Activated naive CD4-positive, alpha-beta T cell treated with anti-CD3 and anti-CD28 coated beads for 36 hours (primary cell): ENCODE results near the gene ZNF555. TPM values are rescaled to one million over a fixed set of nuclear protein-coding genes. Genes with fewer than 3 reads are reported as not detected.
"Not testable (repeated sequence)": the region's sequence is repeated elsewhere in the genome, so short reads cannot be mapped to it uniquely, and the experiment has no call there.

Source experiments
- CTCF ChIA-PET: fragments of 350-600 bp; sonication (Branson Sonifier 250); formaldehyde crosslinking; loops from one replicate; lab custom pipeline; 2021; ENCODE audit warnings: antibody characterized with exemption; lab: Charles Lee
- DNase-seq: peaks from one replicate; pipeline ENCODE4 v3.0.0-alpha.2; 2020
- H3K27ac Mint-ChIP-seq: one replicate; pipeline ENCODE4 v1.8.0; 2021; ENCODE audit warnings: mild to moderate bottlenecking, mixed read lengths
- H3K27me3 Mint-ChIP-seq: one replicate; pipeline ENCODE4 v1.8.0; 2021; ENCODE audit warnings: low read depth, mixed read lengths
- H3K36me3 Mint-ChIP-seq: one replicate; pipeline ENCODE4 v1.8.0; 2021; ENCODE audit warnings: low read depth, mixed read lengths
- H3K4me1 Mint-ChIP-seq: one replicate; pipeline ENCODE4 v1.8.0; 2021; ENCODE audit warnings: low read depth, mixed read lengths
- H3K4me3 Mint-ChIP-seq: one replicate; pipeline ENCODE4 v1.8.0; 2021; ENCODE audit warnings: mild to moderate bottlenecking, moderate library complexity, mixed read lengths
- H3K9me3 Mint-ChIP-seq: one replicate; pipeline ENCODE4 v1.8.0; 2021; ENCODE audit warnings: mixed read lengths
- intact Hi-C: fragments of 100-400 bp; cut with micrococcal nuclease; formaldehyde crosslinking; loops from one replicate; pipeline ENCODE4 v1.15.1; 2023
- total RNA-seq, 2 experiments: library from RNA; stranded (reverse); gene quantifications; one replicate each; pipeline ENCODE4 v1.2.3, GENCODE V29; 2021

The ZNF555 gene
- total RNA-seq, 2 experiments from 2014 or later = 1.7 to 3.0 TPM

- no peak overlapping the region for H3K4me3 Mint-ChIP-seq
- CTCF ChIA-PET = interaction anchor here (0.5 to 0.7 kb wide), 3 partner anchors 28 to 218 kb away, joined by 3 to 4 read pairs (median 3); no protein-coding TSS in a partner anchor
- no peaks in the 10 kb centered on the region for H3K9me3 Mint-ChIP-seq
- DNase-seq = no peak
- H3K27me3 Mint-ChIP-seq = no peaks in the 10 kb centered on the region
- H3K27ac Mint-ChIP-seq = no peak overlapping the region
- intact Hi-C loops = no loop called here
- no peaks in the 10 kb centered on the region for H3K4me1 Mint-ChIP-seq
- H3K36me3 Mint-ChIP-seq = no peaks in the 10 kb centered on the region
Observed at GRCh38 chr19:2866495-2867024, 25.3 kb downstream of the ZNF555 start.

GRCh38 chr19:2867025-2867991 lies 26.0 kb downstream of the ZNF555 start, which contains the start of gene ZNF556:
ZNF556 (plus strand) TSS chr19:2867335; CDS start chr19:2867422, 87 bp downstream.
- DNase-seq = no peak

GRCh38 chr19:2869618-2870017 lies 28.3 kb downstream of the ZNF555 start:
- no peak for DNase-seq
- CTCF ChIA-PET = interaction anchor here (0.6 to 2.0 kb wide), 4 partner anchors 50 to 239 kb away, joined by 3 to 9 read pairs (median 3); partner anchors contain the start of gene ZNF554
- no peak overlapping the region for H3K4me3 Mint-ChIP-seq
- no peaks in the 10 kb centered on the region for H3K36me3 Mint-ChIP-seq
- no peaks in the 10 kb centered on the region for H3K27me3 Mint-ChIP-seq
- H3K4me1 Mint-ChIP-seq = no peaks in the 10 kb centered on the region
- H3K27ac Mint-ChIP-seq = no peak overlapping the region
- H3K9me3 Mint-ChIP-seq = no peaks in the 10 kb centered on the region
- intact Hi-C loops = no loop called here

More at GRCh38 chr19:2867025-2867991, 26.0 kb downstream of the ZNF555 start, which contains the start of gene ZNF556:
- Mint-ChIP-seq H3K27ac (no peak within 1 kb of the TSS), H3K9me3 (no peaks in the 10 kb centered on the region), H3K27me3 (no peaks in the 10 kb centered on the region), H3K4me1 (no peaks in the 10 kb centered on the region), H3K36me3 (no peaks in the 10 kb centered on the region), H3K4me3 (no peak within 1 kb of the TSS)
- intact Hi-C loops = no loop called here
- CTCF ChIA-PET = interaction anchor here (0.5 to 0.7 kb wide), 2 partner anchors 29 to 219 kb away, joined by 3 to 4 read pairs; no protein-coding TSS in a partner anchor

- DNase-seq, H3K4me3 Mint-ChIP-seq, H3K36me3 Mint-ChIP-seq, H3K4me1 Mint-ChIP-seq, H3K27ac Mint-ChIP-seq, H3K9me3 Mint-ChIP-seq, H3K27me3 Mint-ChIP-seq: not testable (repeated sequence)
- CTCF ChIA-PET = interaction anchor here (0.6 to 1.3 kb wide), 6 partner anchors 14 to 224 kb away, joined by 3 to 8 read pairs (median 6); no protein-coding TSS in a partner anchor
- intact Hi-C loops = loop anchor here (1.0 kb wide), 2 partner anchors 53 to 224 kb away; partner anchors contain the start of gene ZNF554
Observed at GRCh38 chr19:2872175-2872574, 30.9 kb downstream of the ZNF555 start.

- Mint-ChIP-seq H3K27me3 (no peaks in the 10 kb centered on the region), H3K4me3 (no peak overlapping the region), H3K4me1 (no peaks in the 10 kb centered on the region), H3K27ac (no peak overlapping the region), H3K9me3 (peaks cover 19% of the 10 kb centered on the region), H3K36me3 (peaks cover 4% of the 10 kb centered on the region)
- intact Hi-C loops = no loop called here
- CTCF ChIA-PET = interaction anchor here (0.6 kb wide), 1 partner anchor 36 kb away, joined by 5 read pairs; no protein-coding TSS in a partner anchor
- no peak for DNase-seq
Observed at GRCh38 chr19:2877398-2878331, 36.4 kb downstream of the ZNF555 start.

- DNase-seq = no peak
- Mint-ChIP-seq H3K27me3 (no peaks in the 10 kb centered on the region), H3K36me3 (no peaks in the 10 kb centered on the region), H3K4me1 (peaks cover 10% of the 10 kb centered on the region), H3K4me3 (no peak overlapping the region), H3K9me3 (peaks cover 4% of the 10 kb centered on the region), H3K27ac (no peak overlapping the region)
- CTCF ChIA-PET = interaction anchor here (0.6 to 0.7 kb wide), 2 partner anchors 134 to 189 kb away, joined by 4 to 7 read pairs; no protein-coding TSS in a partner anchor
- intact Hi-C loops = no loop called here
Observed at GRCh38 chr19:2883686-2884439, 42.6 kb downstream of the ZNF555 start.

- no peak overlapping the region for H3K4me3 Mint-ChIP-seq
- no peak for DNase-seq
- no peaks in the 10 kb centered on the region for H3K9me3 Mint-ChIP-seq
- H3K27me3 Mint-ChIP-seq = no peaks in the 10 kb centered on the region
- intact Hi-C loops = loop anchor here (2.0 kb wide), 1 partner anchor 65 kb away; no protein-coding TSS in a partner anchor
- H3K36me3 Mint-ChIP-seq = peaks cover 1% of the 10 kb centered on the region
- H3K4me1 Mint-ChIP-seq = peaks cover 18% of the 10 kb centered on the region
- CTCF ChIA-PET = interaction anchor here (0.7 to 1.1 kb wide), 2 partner anchors 44 to 72 kb away, joined by 3 read pairs; no protein-coding TSS in a partner anchor
- H3K27ac Mint-ChIP-seq = no peak overlapping the region
Observed at GRCh38 chr19:2885736-2886135, 44.5 kb downstream of the ZNF555 start.

- H3K4me3 Mint-ChIP-seq = peak overlapping the region; percentile 20
- peaks cover 1% of the 10 kb centered on the region for H3K36me3 Mint-ChIP-seq
- intact Hi-C loops = loop anchor here (2.0 kb wide), 1 partner anchor 63 kb away; no protein-coding TSS in a partner anchor
- CTCF ChIA-PET = interaction anchor here (0.6 to 1.7 kb wide), 17 partner anchors 8 to 289 kb away, joined by 3 to 9 read pairs (median 3); partner anchors contain the start of gene SGTA
- peak; percentile 17 for DNase-seq
- no peaks in the 10 kb centered on the region for H3K9me3 Mint-ChIP-seq
- H3K4me1 Mint-ChIP-seq = peaks cover 18% of the 10 kb centered on the region
- H3K27me3 Mint-ChIP-seq = no peaks in the 10 kb centered on the region
- H3K27ac Mint-ChIP-seq = peak overlapping the region; percentile 50
Observed at GRCh38 chr19:2887391-2887914, 46.2 kb downstream of the ZNF555 start.

- peak; percentile 86 for DNase-seq
- H3K4me3 Mint-ChIP-seq = peak overlapping the region; percentile 63
- peaks cover 1% of the 10 kb centered on the region for H3K36me3 Mint-ChIP-seq
- peak overlapping the region; percentile 80 for H3K27ac Mint-ChIP-seq
- CTCF ChIA-PET = interaction anchor here (0.9 to 1.7 kb wide), 3 partner anchors 67 to 221 kb away, joined by 3 to 9 read pairs (median 3); partner anchors contain the start of gene THOP1
- no peaks in the 10 kb centered on the region for H3K27me3 Mint-ChIP-seq
- H3K9me3 Mint-ChIP-seq = no peaks in the 10 kb centered on the region
- H3K4me1 Mint-ChIP-seq = peaks cover 18% of the 10 kb centered on the region
- intact Hi-C loops = no loop called here
Observed at GRCh38 chr19:2888731-2889224, 47.5 kb downstream of the ZNF555 start.

- peaks cover 18% of the 10 kb centered on the region for H3K4me1 Mint-ChIP-seq
- intact Hi-C loops, DNase-seq, H3K36me3 Mint-ChIP-seq, H3K27ac Mint-ChIP-seq, H3K9me3 Mint-ChIP-seq, H3K27me3 Mint-ChIP-seq, H3K4me3 Mint-ChIP-seq: not testable (repeated sequence)
- CTCF ChIA-PET = interaction anchor here (0.7 kb wide), 1 partner anchor 728 kb away, joined by 3 read pairs; no protein-coding TSS in a partner anchor
Observed at GRCh38 chr19:2890531-2890930, 49.3 kb downstream of the ZNF555 start.
